Measurements from ENCODE around the gene UBAC2.
A peak's percentile ranks its signal among the peaks of the same experiment; 100 is the strongest.

Gene UBAC2

GRCh38 chr13:99165753-99166587 lies 34.7 kb upstream of the UBAC2 start:
- POLR2A ChIA-PET = no interaction called here
- CTCF ChIA-PET = interaction anchor here (0.8 to 1.7 kb wide), 3 partner anchors 9 to 10 kb away, joined by 4 to 13 read pairs (median 4); no protein-coding TSS in a partner anchor
- peak in 2 of 3 donors; percentile 27 to 36 for DNase-seq
- H3K36me3 ChIP-seq (ENCODE audit: control insufficient read depth in 4 of 4, insufficient read depth in 4 of 4, low read length in 3 of 4) = no peaks in the 10 kb centered on the region
- no peaks in the 10 kb centered on the region for H3K9me3 ChIP-seq (ENCODE audit: control extremely low read depth in 1 of 5, control insufficient read depth in 4 of 5, insufficient read depth in 2 of 5, low read depth in 1 of 5, low read length in 4 of 5)
- no peaks in the 10 kb centered on the region for H3K4me1 ChIP-seq (ENCODE audit: control extremely low read depth in 1 of 4, control insufficient read depth in 4 of 4, insufficient read depth in 4 of 4, low read length in 3 of 4)
- no peak overlapping the region for H3K4me3 ChIP-seq (ENCODE audit: control insufficient read depth in 1 of 7, extremely low read depth in 1 of 7, insufficient read depth in 4 of 7, low read depth in 2 of 7, low read length in 6 of 7)
- WGBS (ENCODE audit: insufficient coverage) = 80% methylated on average over 5 of the region's 5 CpGs
- peaks cover 0 to 18% (median 0%) of the 10 kb centered on the region in 5 experiments for H3K27me3 ChIP-seq (replicated peaks in 2 of 5; ENCODE audit: control insufficient read depth in 4 of 5, insufficient read depth in 5 of 5, low read length in 4 of 5)
- no peak overlapping the region for H3K27ac ChIP-seq (ENCODE audit: insufficient read depth in 1 of 2, low read depth in 1 of 2, low read length in 2 of 2, poor library complexity in 1 of 2, severe bottlenecking in 2 of 2)

DNA sequence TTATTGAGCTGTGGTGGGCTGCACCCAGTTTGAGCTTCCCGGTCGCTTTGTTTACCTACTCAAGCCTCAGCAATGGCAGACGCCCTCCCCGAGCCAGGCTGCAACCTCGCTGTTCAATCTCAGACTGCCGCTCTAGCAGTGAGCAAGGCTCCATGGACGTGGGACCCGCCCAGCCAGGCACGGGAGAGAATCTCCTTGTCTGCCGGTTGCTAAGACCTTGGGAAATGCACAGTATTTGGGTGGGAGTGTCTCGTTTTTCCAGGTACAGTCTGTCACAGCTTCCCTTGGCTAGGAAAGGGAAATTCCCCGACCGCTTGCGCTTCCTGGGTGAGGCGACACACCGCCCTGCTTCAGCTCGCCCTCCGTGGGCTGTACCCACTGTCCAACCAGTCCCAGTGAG lies 27.7 kb upstream of the UBAC2 start:
- Histone ChIP-seq H3K4me1 (ENCODE audit: control extremely low read depth in 1 of 4, control insufficient read depth in 4 of 4, insufficient read depth in 4 of 4, low read length in 3 of 4) (peaks cover 0 to 2% (median 0%) of the 10 kb centered on the region in 4 experiments), H3K27me3 (replicated peaks in 2 of 5; ENCODE audit: control insufficient read depth in 4 of 5, insufficient read depth in 5 of 5, low read length in 4 of 5) (peaks cover 0 to 16% (median 4%) of the 10 kb centered on the region in 5 experiments), H3K9me3 (ENCODE audit: control extremely low read depth in 1 of 5, control insufficient read depth in 4 of 5, insufficient read depth in 2 of 5, low read depth in 1 of 5, low read length in 4 of 5) (no peaks in the 10 kb centered on the region), H3K36me3 (ENCODE audit: control insufficient read depth in 4 of 4, insufficient read depth in 4 of 4, low read length in 3 of 4) (no peaks in the 10 kb centered on the region), H3K4me3 (ENCODE audit: control insufficient read depth in 1 of 7, extremely low read depth in 1 of 7, insufficient read depth in 4 of 7, low read depth in 2 of 7, low read length in 6 of 7) (no peak overlapping the region), H3K27ac (ENCODE audit: insufficient read depth in 1 of 2, low read depth in 1 of 2, low read length in 2 of 2, poor library complexity in 1 of 2, severe bottlenecking in 2 of 2) (no peak overlapping the region)
- DNase-seq = no peak
- WGBS (ENCODE audit: insufficient coverage) = 92% methylated on average over 18 of the region's 18 CpGs
- ChIA-PET POLR2A (no interaction called here), CTCF (interaction anchor here (1.9 to 10.1 kb wide), 2 partner anchors 27 to 95 kb away, joined by 4 to 179 read pairs; no protein-coding TSS in a partner anchor)

- ChIA-PET POLR2A (no interaction called here), CTCF (interaction anchor here (1.5 to 10.1 kb wide), 3 partner anchors 26 to 263 kb away, joined by 3 to 179 read pairs (median 4); no protein-coding TSS in a partner anchor)
- peaks cover 0 to 4% (median 2%) of the 10 kb centered on the region in 4 experiments for H3K4me1 ChIP-seq (ENCODE audit: control extremely low read depth in 1 of 4, control insufficient read depth in 4 of 4, insufficient read depth in 4 of 4, low read length in 3 of 4)
- H3K9me3 ChIP-seq (ENCODE audit: control extremely low read depth in 1 of 5, control insufficient read depth in 4 of 5, insufficient read depth in 2 of 5, low read depth in 1 of 5, low read length in 4 of 5) = no peaks in the 10 kb centered on the region
- no peaks in the 10 kb centered on the region for H3K36me3 ChIP-seq (ENCODE audit: control insufficient read depth in 4 of 4, insufficient read depth in 4 of 4, low read length in 3 of 4)
- peaks cover 0 to 16% (median 5%) of the 10 kb centered on the region in 5 experiments for H3K27me3 ChIP-seq (replicated peaks in 2 of 5; ENCODE audit: control insufficient read depth in 4 of 5, insufficient read depth in 5 of 5, low read length in 4 of 5)
- 81% methylated on average over 2 of the region's 3 CpGs for WGBS (ENCODE audit: insufficient coverage)
- H3K4me3 ChIP-seq (ENCODE audit: control insufficient read depth in 1 of 7, extremely low read depth in 1 of 7, insufficient read depth in 4 of 7, low read depth in 2 of 7, low read length in 6 of 7) = no peak overlapping the region
- no peak for DNase-seq
- no peak overlapping the region for H3K27ac ChIP-seq (ENCODE audit: insufficient read depth in 1 of 2, low read depth in 1 of 2, low read length in 2 of 2, poor library complexity in 1 of 2, severe bottlenecking in 2 of 2)
Measured at GRCh38 chr13:99173606-99174005, 27.0 kb upstream of the UBAC2 start.

DNA sequence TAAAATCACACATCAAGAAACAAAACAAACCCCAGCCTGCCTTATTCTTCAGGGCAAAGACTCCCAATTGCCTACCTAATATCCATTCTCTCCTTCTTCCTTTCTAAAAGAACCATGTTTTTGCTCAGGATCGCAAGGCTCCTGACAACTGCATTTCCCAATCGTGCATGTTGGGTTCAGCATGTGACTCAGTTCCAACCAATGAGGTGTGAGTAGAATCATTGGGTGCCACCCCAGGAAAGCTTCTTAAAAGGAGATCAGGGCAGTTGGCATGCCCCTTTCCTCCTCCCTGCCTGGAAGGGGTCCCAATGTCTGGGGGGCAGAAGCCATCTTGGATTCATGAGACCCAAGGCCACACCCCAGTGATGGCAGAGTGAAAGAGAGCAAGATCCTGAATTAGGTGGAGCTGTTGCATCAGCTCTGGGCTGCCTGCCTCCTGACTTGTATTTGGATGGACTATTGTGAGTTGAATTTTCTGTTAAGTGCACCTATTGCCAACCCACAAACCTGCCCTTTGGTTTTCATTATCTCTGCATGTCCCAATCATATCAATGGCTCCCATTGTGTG lies 26.0 kb upstream of the UBAC2 start:
- CTCF ChIA-PET = interaction anchor here (1.4 to 10.1 kb wide), 5 partner anchors 9 to 262 kb away, joined by 3 to 179 read pairs (median 4); no protein-coding TSS in a partner anchor
- WGBS (ENCODE audit: insufficient coverage) = 77% methylated on average over 2 of the region's 2 CpGs

GRCh38 chr13:99176309-99177276 lies 24.1 kb upstream of the UBAC2 start:
- WGBS (ENCODE audit: insufficient coverage) = 28% methylated on average over 21 of the region's 24 CpGs
- Histone ChIP-seq H3K4me1 (ENCODE audit: control extremely low read depth in 1 of 4, control insufficient read depth in 4 of 4, insufficient read depth in 4 of 4, low read length in 3 of 4) (peaks cover 0 to 6% (median 4%) of the 10 kb centered on the region in 4 experiments), H3K27ac (ENCODE audit: insufficient read depth in 1 of 2, low read depth in 1 of 2, low read length in 2 of 2, poor library complexity in 1 of 2, severe bottlenecking in 2 of 2) (no peak overlapping the region), H3K4me3 (ENCODE audit: control insufficient read depth in 1 of 7, extremely low read depth in 1 of 7, insufficient read depth in 4 of 7, low read depth in 2 of 7, low read length in 6 of 7) (peak overlapping the region in 2 of 7 experiments; percentile 44 to 46), H3K36me3 (ENCODE audit: control insufficient read depth in 4 of 4, insufficient read depth in 4 of 4, low read length in 3 of 4) (no peaks in the 10 kb centered on the region), H3K27me3 (replicated peaks in 2 of 5; ENCODE audit: control insufficient read depth in 4 of 5, insufficient read depth in 5 of 5, low read length in 4 of 5) (peaks cover 0 to 18% (median 5%) of the 10 kb centered on the region in 5 experiments), H3K9me3 (ENCODE audit: control extremely low read depth in 1 of 5, control insufficient read depth in 4 of 5, insufficient read depth in 2 of 5, low read depth in 1 of 5, low read length in 4 of 5) (no peaks in the 10 kb centered on the region)
- peak; percentile 60 to 78 (median 71) for DNase-seq
- CTCF ChIA-PET = interaction anchor here (0.8 to 10.1 kb wide), 36 partner anchors 8 to 336 kb away, joined by 3 to 179 read pairs (median 4); partner anchors contain the start of gene UBAC2
- POLR2A ChIA-PET = interaction anchor here (1.2 kb wide), 1 partner anchor 88 kb away, joined by 3 read pairs; no protein-coding TSS in a partner anchor

More for the DNA sequence above, 26.0 kb upstream of the UBAC2 start:
- POLR2A ChIA-PET = interaction anchor here (0.6 kb wide), 1 partner anchor 30 kb away, joined by 4 read pairs; no protein-coding TSS in a partner anchor
- H3K27me3 ChIP-seq (replicated peaks in 2 of 5; ENCODE audit: control insufficient read depth in 4 of 5, insufficient read depth in 5 of 5, low read length in 4 of 5) = peaks cover 0 to 16% (median 5%) of the 10 kb centered on the region in 5 experiments
- H3K27ac ChIP-seq (ENCODE audit: insufficient read depth in 1 of 2, low read depth in 1 of 2, low read length in 2 of 2, poor library complexity in 1 of 2, severe bottlenecking in 2 of 2) = no peak overlapping the region
- peaks cover 0 to 6% (median 4%) of the 10 kb centered on the region in 4 experiments for H3K4me1 ChIP-seq (ENCODE audit: control extremely low read depth in 1 of 4, control insufficient read depth in 4 of 4, insufficient read depth in 4 of 4, low read length in 3 of 4)
- H3K4me3 ChIP-seq (ENCODE audit: control insufficient read depth in 1 of 7, extremely low read depth in 1 of 7, insufficient read depth in 4 of 7, low read depth in 2 of 7, low read length in 6 of 7) = no peak overlapping the region
- H3K9me3 ChIP-seq (ENCODE audit: control extremely low read depth in 1 of 5, control insufficient read depth in 4 of 5, insufficient read depth in 2 of 5, low read depth in 1 of 5, low read length in 4 of 5) = no peaks in the 10 kb centered on the region
- no peak for DNase-seq
- no peaks in the 10 kb centered on the region for H3K36me3 ChIP-seq (ENCODE audit: control insufficient read depth in 4 of 4, insufficient read depth in 4 of 4, low read length in 3 of 4)

- no peak overlapping the region for H3K4me3 ChIP-seq (ENCODE audit: control insufficient read depth in 1 of 7, extremely low read depth in 1 of 7, insufficient read depth in 4 of 7, low read depth in 2 of 7, low read length in 6 of 7)
- peaks cover 0 to 8% (median 2%) of the 10 kb centered on the region in 5 experiments for H3K9me3 ChIP-seq (ENCODE audit: control extremely low read depth in 1 of 5, control insufficient read depth in 4 of 5, insufficient read depth in 2 of 5, low read depth in 1 of 5, low read length in 4 of 5)
- ChIA-PET POLR2A (no interaction called here), CTCF (interaction anchor here (0.9 to 10.1 kb wide), 4 partner anchors 13 to 329 kb away, joined by 3 to 117 read pairs (median 4); no protein-coding TSS in a partner anchor)
- H3K27ac ChIP-seq (ENCODE audit: insufficient read depth in 1 of 2, low read depth in 1 of 2, low read length in 2 of 2, poor library complexity in 1 of 2, severe bottlenecking in 2 of 2) = no peak overlapping the region
- peak in 2 of 3 donors; percentile 19 for DNase-seq
- 81% methylated on average over 3 of the region's 4 CpGs for WGBS (ENCODE audit: insufficient coverage)
- H3K36me3 ChIP-seq (ENCODE audit: control insufficient read depth in 4 of 4, insufficient read depth in 4 of 4, low read length in 3 of 4) = no peaks in the 10 kb centered on the region
- peaks cover 0 to 14% (median 4%) of the 10 kb centered on the region in 5 experiments for H3K27me3 ChIP-seq (replicated peaks in 2 of 5; ENCODE audit: control insufficient read depth in 4 of 5, insufficient read depth in 5 of 5, low read length in 4 of 5)
- H3K4me1 ChIP-seq (ENCODE audit: control extremely low read depth in 1 of 4, control insufficient read depth in 4 of 4, insufficient read depth in 4 of 4, low read length in 3 of 4) = peaks cover 0 to 6% (median 4%) of the 10 kb centered on the region in 4 experiments
Measured at GRCh38 chr13:99178636-99179035, 22.0 kb upstream of the UBAC2 start.

Measured in common myeloid progenitor, CD34-positive (primary cell).